ENCODE results near the gene TPPP3. TPM values are rescaled to one million over a fixed set of nuclear protein-coding genes. Genes with fewer than 3 reads are reported as not detected.

TPPP3 gene
- total and polyA plus RNA-seq, 2 donors (not counting 3 experiments of a cell fraction or from before 2014, with no cell fraction given), result 0.33 to 1.3 TPM

DNA sequence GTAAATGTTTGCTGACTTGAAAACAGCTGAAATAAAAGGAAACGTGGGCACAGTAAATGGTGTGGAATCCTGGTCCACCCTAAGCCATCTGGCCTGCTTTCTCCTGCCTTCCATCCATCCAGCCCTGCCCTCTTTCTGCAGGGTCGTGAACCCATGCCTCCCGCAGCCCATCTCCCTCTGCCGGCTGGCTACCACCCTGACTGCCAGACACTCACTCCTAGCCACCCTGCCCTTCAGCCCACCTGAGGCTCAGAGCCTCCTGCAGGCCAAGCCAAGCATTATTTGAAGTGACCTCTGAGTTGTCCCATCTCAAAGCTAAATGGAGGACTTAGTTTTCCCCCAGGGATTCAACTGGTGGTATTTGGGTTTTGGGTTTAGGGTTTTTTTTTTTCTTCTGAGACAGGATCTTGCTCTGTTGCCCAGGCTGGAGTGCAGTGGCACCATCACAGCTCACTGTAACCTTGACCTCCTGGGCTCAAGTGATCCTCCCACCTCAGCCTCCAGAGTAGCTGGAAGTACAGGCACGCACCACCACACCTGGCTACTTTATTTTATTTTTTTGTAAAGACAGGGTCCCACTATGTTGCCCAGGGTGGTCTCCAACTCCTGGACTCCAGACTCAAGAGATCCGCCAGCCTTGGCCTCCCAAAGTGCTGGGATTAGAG is 14.6 kb upstream of the TPPP3 start:
- H3K27ac ChIP-seq (ENCODE audit: insufficient read depth, low read depth, low read length), result peak overlapping the region; percentile 61
- H3K4me2 ChIP-seq (ENCODE audit: insufficient read depth, low read length), result no peak overlapping the region
- TF ChIP-seq CTCF (IDR thresholded peaks at IDR 0.05; ENCODE audit: extremely low read depth in 1 of 2, insufficient read depth in 1 of 2, low read depth in 1 of 2, low read length in 2 of 2), result peak in 1 of 2 donors; percentile 3
- TF ChIP-seq MYC (IDR thresholded peaks at IDR 0.05; ENCODE audit: low read depth, low read length), result no peak
- no peak overlapping the region for H3K9ac ChIP-seq (replicated peaks; ENCODE audit: extremely low read depth, insufficient read depth, low read length)
- H3K36me3 ChIP-seq (ENCODE audit: control insufficient read depth in 2 of 2, extremely low read depth in 1 of 2, insufficient read depth in 2 of 2, low read length in 2 of 2), result no peaks in the 10 kb centered on the region
- no peaks in the 10 kb centered on the region for H3K27me3 ChIP-seq (ENCODE audit: control insufficient read depth in 2 of 2, insufficient read depth in 2 of 2, low read length in 2 of 2)
- no peaks in the 10 kb centered on the region for H3K79me2 ChIP-seq (ENCODE audit: control insufficient read depth, insufficient read depth, low read length)
- H4K20me1 ChIP-seq (replicated peaks; ENCODE audit: control insufficient read depth, extremely low read depth, insufficient read depth, low read length), result no peaks in the 10 kb centered on the region
- no peak overlapping the region for H3K4me3 ChIP-seq (replicated peaks in 1 of 3; ENCODE audit: insufficient read depth in 1 of 3, low read depth in 1 of 3, low read length in 3 of 3)
- no peaks in the 10 kb centered on the region for H3K9me3 ChIP-seq (replicated peaks; ENCODE audit: control insufficient read depth, insufficient read depth, low read length)
- peaks cover 20% of the 10 kb centered on the region for H3K4me1 ChIP-seq (ENCODE audit: control insufficient read depth, extremely low read depth, insufficient read depth, low read length)
- BruUV-seq (replicated peaks), result no TSS peak
- ChIA-PET POLR2A (interaction anchor here (0.7 kb wide), 1 partner anchor 81 kb away, joined by 3 read pairs; no protein-coding TSS in a partner anchor), CTCF (interaction anchor here (0.7 to 2.6 kb wide), 7 partner anchors 8 to 148 kb away, joined by 3 to 14 read pairs (median 5); partner anchors contain the start of genes KCTD19, LRRC36 and TPPP3)
- no peak for DNase-seq (ENCODE audit: low read depth, low spot score)
- no peak for FAIRE-seq
- dilution Hi-C loops (cut with MboI; ENCODE audit: extremely low pct_ligation_motif_present, low sequenced_read_pairs), result no loop called here
- H3K9me1 ChIP-seq (replicated peaks; ENCODE audit: control insufficient read depth, extremely low read depth, insufficient read depth, low read length), result no peaks in the 10 kb centered on the region
- intact Hi-C loops (cut with micrococcal nuclease), result no loop called here
- H2AFZ ChIP-seq (ENCODE audit: low read depth, low read length), result no peak overlapping the region

DNA sequence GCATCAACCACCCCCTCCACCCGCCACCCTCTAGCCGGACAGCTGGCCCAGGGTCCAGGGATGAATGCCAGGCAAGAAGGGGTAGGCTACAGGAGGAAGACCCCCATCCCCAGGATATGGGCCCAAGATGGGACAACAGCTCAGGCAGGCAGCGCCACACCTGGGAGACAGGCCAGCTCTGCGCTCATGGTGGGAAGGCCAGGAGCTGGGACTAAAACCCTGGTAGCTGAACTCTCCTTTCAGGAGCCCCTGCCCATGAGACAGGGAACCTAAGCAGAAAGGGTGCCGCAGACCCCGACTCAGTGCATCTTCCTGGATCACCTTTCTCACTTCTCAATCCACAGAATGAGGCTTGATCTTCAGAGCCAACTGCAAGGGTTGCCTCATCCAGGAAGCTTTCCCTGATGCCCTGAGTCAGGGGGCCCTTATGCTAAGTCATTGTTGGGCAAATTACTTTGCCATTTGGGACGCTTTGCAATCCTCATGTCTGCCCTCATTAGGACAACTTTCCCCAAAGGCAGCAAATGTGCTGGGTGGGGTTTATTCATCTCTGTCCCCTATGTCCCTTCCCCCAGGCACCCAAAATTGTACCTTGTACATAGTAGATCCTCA is 14.0 kb upstream of the TPPP3 start:
- Histone ChIP-seq H2AFZ (ENCODE audit: low read depth, low read length) (no peak overlapping the region), H3K4me1 (ENCODE audit: control insufficient read depth, extremely low read depth, insufficient read depth, low read length) (peaks cover 20% of the 10 kb centered on the region), H3K9me1 (replicated peaks; ENCODE audit: control insufficient read depth, extremely low read depth, insufficient read depth, low read length) (no peaks in the 10 kb centered on the region), H3K27me3 (ENCODE audit: control insufficient read depth in 2 of 2, insufficient read depth in 2 of 2, low read length in 2 of 2) (no peaks in the 10 kb centered on the region), H3K9me3 (replicated peaks; ENCODE audit: control insufficient read depth, insufficient read depth, low read length) (no peaks in the 10 kb centered on the region), H3K4me3 (replicated peaks in 1 of 3; ENCODE audit: insufficient read depth in 1 of 3, low read depth in 1 of 3, low read length in 3 of 3) (no peak overlapping the region), H4K20me1 (replicated peaks; ENCODE audit: control insufficient read depth, extremely low read depth, insufficient read depth, low read length) (no peaks in the 10 kb centered on the region), H3K27ac (ENCODE audit: insufficient read depth, low read depth, low read length) (peak overlapping the region; percentile 61), H3K9ac (replicated peaks; ENCODE audit: extremely low read depth, insufficient read depth, low read length) (peak overlapping the region; percentile 19), H3K79me2 (ENCODE audit: control insufficient read depth, insufficient read depth, low read length) (no peaks in the 10 kb centered on the region), H3K36me3 (ENCODE audit: control insufficient read depth in 2 of 2, extremely low read depth in 1 of 2, insufficient read depth in 2 of 2, low read length in 2 of 2) (no peaks in the 10 kb centered on the region), H3K4me2 (ENCODE audit: insufficient read depth, low read length) (no peak overlapping the region)
- intact Hi-C loops (cut with micrococcal nuclease) (no loop called here), dilution Hi-C loops (cut with MboI; ENCODE audit: extremely low pct_ligation_motif_present, low sequenced_read_pairs) (no loop called here)
- FAIRE-seq (peak; percentile 37), DNase-seq (ENCODE audit: low read depth, low spot score) (no peak)
- TF ChIP-seq FOS (IDR thresholded peaks at IDR 0.05; ENCODE audit: borderline replicate concordance, insufficient read depth, low read length) (no peak), MYC (IDR thresholded peaks at IDR 0.05; ENCODE audit: low read depth, low read length) (no peak)
- POLR2A ChIA-PET, result no interaction called here
- BruUV-seq (replicated peaks), result no TSS peak
- CTCF ChIA-PET, result interaction anchor here (1.4 to 2.6 kb wide), 4 partner anchors 8 to 147 kb away, joined by 5 to 14 read pairs (median 12); partner anchors contain the start of gene TPPP3

All from endothelial cell of umbilical vein (primary cell).